ENCODE measurements around the gene JAKMIP2. TPM values are rescaled to one million over a fixed set of nuclear protein-coding genes. Genes with fewer than 3 reads are reported as not detected.

JAKMIP2 gene
- total and polyA plus RNA-seq, 9 donors: 2.0 to 4.6 (median 2.3) TPM

- no CpG with 5 or more reads among the region's 4 CpGs for WGBS (ENCODE audit: insufficient coverage)
- Histone ChIP-seq H3K27ac (ENCODE audit: low read length) (no peak overlapping the region), H3K9me3 (replicated peaks; ENCODE audit: control insufficient read depth, low read depth, low read length) (no peaks in the 10 kb centered on the region), H3K36me3 (ENCODE audit: control insufficient read depth, insufficient read depth, low read length) (no peaks in the 10 kb centered on the region), H3K4me3 (ENCODE audit: low read length) (no peak overlapping the region), H3K27me3 (ENCODE audit: control insufficient read depth, insufficient read depth, low read length) (no peaks in the 10 kb centered on the region), H3K4me1 (ENCODE audit: control insufficient read depth, insufficient read depth, low read length) (no peaks in the 10 kb centered on the region)
- no peak for DNase-seq
Measured at GRCh38 chr5:147767048-147767447, 15.5 kb downstream of the JAKMIP2 start.

DNA sequence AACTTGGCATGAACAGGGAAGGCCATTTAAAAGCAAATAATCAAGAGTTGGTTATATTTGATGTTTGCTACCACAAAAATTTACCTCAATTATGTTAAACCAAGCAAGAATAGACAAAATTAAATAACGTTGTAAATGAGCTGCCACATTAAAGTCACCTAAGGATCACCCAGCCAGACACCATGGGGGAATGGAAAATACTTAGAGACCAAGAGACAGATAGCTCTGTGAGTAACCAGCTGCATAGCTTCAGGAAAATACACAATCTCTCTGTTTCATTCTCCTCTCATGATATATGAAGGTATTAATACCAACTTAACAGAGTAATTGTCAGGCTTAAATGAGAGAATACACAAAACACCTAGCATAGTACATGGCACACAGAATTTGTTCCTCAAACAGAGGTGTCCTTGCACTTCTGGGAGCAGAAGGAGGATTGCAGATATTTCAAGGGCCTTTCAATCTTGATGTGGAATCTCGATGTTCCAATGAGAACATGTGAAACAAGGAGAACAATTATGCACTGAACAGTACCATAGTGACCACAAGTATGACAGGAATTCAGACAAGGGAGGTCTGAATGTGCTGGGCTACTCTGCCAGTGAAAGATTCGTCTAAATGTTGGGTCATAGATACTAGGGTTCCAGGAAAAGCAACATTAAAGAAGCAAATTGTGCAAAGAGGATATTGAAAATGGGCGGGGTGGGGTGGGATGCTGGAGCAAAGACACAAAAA, 18.6 kb downstream of the JAKMIP2 start:
- DNase-seq: no peak
- Histone ChIP-seq H3K36me3 (ENCODE audit: control insufficient read depth, insufficient read depth, low read length) (no peaks in the 10 kb centered on the region), H3K27ac (ENCODE audit: low read length) (no peak overlapping the region), H3K4me1 (ENCODE audit: control insufficient read depth, insufficient read depth, low read length) (no peaks in the 10 kb centered on the region), H3K4me3 (ENCODE audit: low read length) (no peak overlapping the region), H3K9me3 (replicated peaks; ENCODE audit: control insufficient read depth, low read depth, low read length) (no peaks in the 10 kb centered on the region), H3K27me3 (ENCODE audit: control insufficient read depth, insufficient read depth, low read length) (no peaks in the 10 kb centered on the region)
- 71% methylated on average over 2 of the region's 4 CpGs for WGBS (ENCODE audit: insufficient coverage)

DNA sequence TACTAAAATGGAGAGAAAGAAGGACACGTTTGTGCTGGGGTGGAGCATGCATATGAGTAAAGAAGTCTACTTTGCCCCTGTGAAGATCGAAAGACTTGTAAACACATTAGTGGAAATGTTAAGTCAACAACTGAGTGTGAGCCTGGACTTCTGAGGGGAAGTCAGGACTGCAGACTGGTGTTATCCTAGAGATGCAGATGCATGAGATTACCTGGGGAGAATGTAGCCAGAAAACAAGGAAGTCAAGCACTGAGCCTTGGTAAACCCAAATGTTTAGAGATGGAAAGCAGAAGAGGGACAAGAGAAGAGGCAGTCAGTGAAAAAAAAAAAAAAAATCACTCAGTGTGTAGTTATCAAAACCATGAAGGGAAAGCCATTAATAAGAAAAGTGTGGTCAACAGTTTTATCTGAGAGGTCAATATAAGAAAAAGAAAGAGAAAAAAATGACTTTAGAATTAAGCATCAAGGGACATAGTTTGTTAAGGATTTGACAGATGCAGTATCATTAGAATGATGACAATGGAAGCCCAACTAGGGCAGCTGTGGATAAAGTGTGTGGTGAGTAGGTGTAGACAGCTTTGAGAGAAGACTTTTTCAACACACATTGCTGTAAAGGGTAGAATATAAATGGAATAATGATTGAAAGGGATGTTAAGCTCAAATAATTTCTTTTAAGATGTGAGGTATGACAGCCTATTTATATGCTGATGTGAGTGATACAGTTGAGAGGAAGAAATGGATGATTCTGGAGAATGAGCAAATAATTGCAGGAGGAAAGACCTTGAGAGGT, 22.2 kb downstream of the JAKMIP2 start:
- Histone ChIP-seq H3K36me3 (ENCODE audit: control insufficient read depth, insufficient read depth, low read length) (no peaks in the 10 kb centered on the region), H3K4me3 (ENCODE audit: low read length) (no peak overlapping the region), H3K4me1 (ENCODE audit: control insufficient read depth, insufficient read depth, low read length) (no peaks in the 10 kb centered on the region), H3K27me3 (ENCODE audit: control insufficient read depth, insufficient read depth, low read length) (no peaks in the 10 kb centered on the region), H3K27ac (ENCODE audit: low read length) (no peak overlapping the region), H3K9me3 (replicated peaks; ENCODE audit: control insufficient read depth, low read depth, low read length) (no peaks in the 10 kb centered on the region)
- no peak for DNase-seq
- WGBS (ENCODE audit: insufficient coverage): 44% methylated on average over 2 of the region's 2 CpGs

GRCh38 chr5:147759441-147759840, 23.1 kb downstream of the JAKMIP2 start:
- 71% methylated on average over 1 of the region's 1 CpG for WGBS (ENCODE audit: insufficient coverage)
- Histone ChIP-seq H3K27me3 (ENCODE audit: control insufficient read depth, insufficient read depth, low read length) (no peaks in the 10 kb centered on the region), H3K36me3 (ENCODE audit: control insufficient read depth, insufficient read depth, low read length) (no peaks in the 10 kb centered on the region), H3K4me3 (ENCODE audit: low read length) (no peak overlapping the region), H3K9me3 (replicated peaks; ENCODE audit: control insufficient read depth, low read depth, low read length) (no peaks in the 10 kb centered on the region), H3K27ac (ENCODE audit: low read length) (no peak overlapping the region), H3K4me1 (ENCODE audit: control insufficient read depth, insufficient read depth, low read length) (no peaks in the 10 kb centered on the region)
- no peak for DNase-seq

GRCh38 chr5:147756566-147756965, 26.0 kb downstream of the JAKMIP2 start:
- Histone ChIP-seq H3K27ac (ENCODE audit: low read length) (no peak overlapping the region), H3K4me3 (ENCODE audit: low read length) (no peak overlapping the region), H3K9me3 (replicated peaks; ENCODE audit: control insufficient read depth, low read depth, low read length) (no peaks in the 10 kb centered on the region), H3K4me1 (ENCODE audit: control insufficient read depth, insufficient read depth, low read length) (no peaks in the 10 kb centered on the region), H3K27me3 (ENCODE audit: control insufficient read depth, insufficient read depth, low read length) (no peaks in the 10 kb centered on the region), H3K36me3 (ENCODE audit: control insufficient read depth, insufficient read depth, low read length) (no peaks in the 10 kb centered on the region)
- no peak for DNase-seq

GRCh38 chr5:147754372-147755122, 28.0 kb downstream of the JAKMIP2 start:
- Histone ChIP-seq H3K9me3 (replicated peaks; ENCODE audit: control insufficient read depth, low read depth, low read length) (no peaks in the 10 kb centered on the region), H3K27ac (ENCODE audit: low read length) (no peak overlapping the region), H3K4me1 (ENCODE audit: control insufficient read depth, insufficient read depth, low read length) (no peaks in the 10 kb centered on the region), H3K36me3 (ENCODE audit: control insufficient read depth, insufficient read depth, low read length) (no peaks in the 10 kb centered on the region), H3K27me3 (ENCODE audit: control insufficient read depth, insufficient read depth, low read length) (no peaks in the 10 kb centered on the region), H3K4me3 (ENCODE audit: low read length) (no peak overlapping the region)
- no peak for DNase-seq
- WGBS (ENCODE audit: insufficient coverage): no CpG with 5 or more reads among the region's 3 CpGs

- no peaks in the 10 kb centered on the region for H3K4me1 ChIP-seq (ENCODE audit: control insufficient read depth, insufficient read depth, low read length)
- no peaks in the 10 kb centered on the region for H3K36me3 ChIP-seq (ENCODE audit: control insufficient read depth, insufficient read depth, low read length)
- H3K4me3 ChIP-seq (ENCODE audit: low read length): no peak overlapping the region
- no peak for DNase-seq
- no peak overlapping the region for H3K27ac ChIP-seq (ENCODE audit: low read length)
- no CpG with 5 or more reads among the region's 1 CpG for WGBS (ENCODE audit: insufficient coverage)
- no peaks in the 10 kb centered on the region for H3K9me3 ChIP-seq (replicated peaks; ENCODE audit: control insufficient read depth, low read depth, low read length)
- H3K27me3 ChIP-seq (ENCODE audit: control insufficient read depth, insufficient read depth, low read length): no peaks in the 10 kb centered on the region
Measured at GRCh38 chr5:147753765-147754164, 28.8 kb downstream of the JAKMIP2 start.

DNA sequence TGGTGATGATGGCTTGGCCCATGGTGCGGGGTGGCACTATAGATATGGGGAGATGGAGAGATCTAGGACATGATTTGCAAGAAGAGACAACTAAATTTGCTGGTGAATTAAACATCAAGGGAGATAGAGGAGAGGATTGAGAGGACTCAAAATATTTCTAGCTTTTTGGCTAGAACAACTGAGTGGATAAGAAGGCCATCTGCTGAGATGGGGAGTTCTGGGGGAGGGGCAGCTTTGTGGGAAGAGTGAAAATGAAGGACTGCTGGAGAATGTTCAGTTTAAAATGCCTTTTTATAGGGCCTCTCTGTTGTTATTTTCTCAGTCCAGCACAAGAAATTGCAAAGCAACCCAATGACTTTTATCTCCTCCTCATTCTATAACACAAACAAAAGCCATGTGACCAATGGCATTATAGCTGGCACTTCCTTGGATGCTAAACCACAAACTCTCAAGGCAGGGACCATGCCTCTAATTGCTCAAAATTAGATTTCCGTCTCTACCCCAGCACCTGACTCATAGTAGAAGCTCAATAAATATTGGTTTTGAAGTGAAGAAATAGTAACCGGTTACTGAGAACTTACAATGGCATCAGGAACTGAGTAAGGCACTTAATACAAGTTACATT, 29.8 kb downstream of the JAKMIP2 start:
- Histone ChIP-seq H3K36me3 (ENCODE audit: control insufficient read depth, insufficient read depth, low read length) (no peaks in the 10 kb centered on the region), H3K27me3 (ENCODE audit: control insufficient read depth, insufficient read depth, low read length) (no peaks in the 10 kb centered on the region), H3K4me3 (ENCODE audit: low read length) (no peak overlapping the region), H3K4me1 (ENCODE audit: control insufficient read depth, insufficient read depth, low read length) (no peaks in the 10 kb centered on the region), H3K9me3 (replicated peaks; ENCODE audit: control insufficient read depth, low read depth, low read length) (no peaks in the 10 kb centered on the region), H3K27ac (ENCODE audit: low read length) (no peak overlapping the region)
- DNase-seq: no peak
- 88% methylated on average over 1 of the region's 3 CpGs for WGBS (ENCODE audit: insufficient coverage)

GRCh38 chr5:147752033-147752432, 30.5 kb downstream of the JAKMIP2 start:
- Histone ChIP-seq H3K27me3 (ENCODE audit: control insufficient read depth, insufficient read depth, low read length) (no peaks in the 10 kb centered on the region), H3K36me3 (ENCODE audit: control insufficient read depth, insufficient read depth, low read length) (no peaks in the 10 kb centered on the region), H3K4me3 (ENCODE audit: low read length) (no peak overlapping the region), H3K4me1 (ENCODE audit: control insufficient read depth, insufficient read depth, low read length) (no peaks in the 10 kb centered on the region), H3K27ac (ENCODE audit: low read length) (no peak overlapping the region), H3K9me3 (replicated peaks; ENCODE audit: control insufficient read depth, low read depth, low read length) (no peaks in the 10 kb centered on the region)
- no peak for DNase-seq
- 42% methylated on average over 2 of the region's 2 CpGs for WGBS (ENCODE audit: insufficient coverage)
